CD4-positive, CD25-positive, alpha-beta regulatory T cell (primary cell): ENCODE measurements around the gene PATJ. TPM values are rescaled to one million over a fixed set of nuclear protein-coding genes. Genes with fewer than 3 reads are reported as not detected.

Source experiments
- ATAC-seq, 2 donors: fragments of 150-1000 bp; cut with Tn5 transposase; one replicate each; pipeline ENCODE4 v1.10.0; 2021; ENCODE audit warnings: low read depth in 2 of 2, moderate number of reproducible peaks in 2 of 2, moderate library complexity in 1 of 2
- DNase-seq, 3 donors: peaks; one replicate each; pipeline versions ENCODE4 v3.0.0 to v3.0.0-alpha.2; 2012 to 2022; ENCODE audit warnings: mixed read lengths in 1 of 3
- H3K27ac ChIP-seq: one replicate; pipeline ENCODE4 v1.7.0; 2013; ENCODE audit warnings: mild to moderate bottlenecking, low read length; ENCODE audit not compliant: insufficient read depth, poor library complexity, severe bottlenecking
- H3K27me3 ChIP-seq: one replicate; pipeline ENCODE4 v1.7.0; 2013; ENCODE audit warnings: low read length; ENCODE audit not compliant: control insufficient read depth, insufficient read depth
- H3K36me3 ChIP-seq: one replicate; pipeline ENCODE4 v1.7.0; 2013; ENCODE audit warnings: mild to moderate bottlenecking, low read length, moderate library complexity; ENCODE audit not compliant: control insufficient read depth, insufficient read depth
- H3K4me1 ChIP-seq: 2 replicates; pipeline ENCODE4 v1.7.0; 2013; ENCODE audit warnings: mild to moderate bottlenecking, low read length; ENCODE audit not compliant: insufficient read depth, control insufficient read depth, poor library complexity, severe bottlenecking
- H3K4me3 ChIP-seq: one replicate; pipeline ENCODE4 v1.7.0; 2013; ENCODE audit warnings: low read depth, mild to moderate bottlenecking, low read length, moderate library complexity
- H3K9me3 ChIP-seq, 2 experiments: 1 replicate in 1 of 2; 2 replicates in 1 of 2; pipeline ENCODE4 v1.7.0; 2013; ENCODE audit warnings: low read length in 2 of 2, mild to moderate bottlenecking in 1 of 2, moderate library complexity in 1 of 2; ENCODE audit not compliant: control insufficient read depth in 2 of 2
- H3K27ac Mint-ChIP-seq, 3 donors: one replicate each; pipeline ENCODE4 v1.8.0; 2020 to 2022; ENCODE audit warnings: mild to moderate bottlenecking in 3 of 3, mixed read lengths in 3 of 3, moderate library complexity in 2 of 3
- H3K27me3 Mint-ChIP-seq: one replicate; pipeline ENCODE4 v1.8.0; 2022; ENCODE audit warnings: mild to moderate bottlenecking, mixed read lengths
- H3K36me3 Mint-ChIP-seq: one replicate; pipeline ENCODE4 v1.8.0; 2020; ENCODE audit warnings: mixed read lengths
- H3K4me1 Mint-ChIP-seq, 4 donors: one replicate each; pipeline ENCODE4 v1.8.0; 2020 to 2022; ENCODE audit warnings: mixed read lengths in 4 of 4, mild to moderate bottlenecking in 1 of 4
- H3K4me3 Mint-ChIP-seq, 4 donors: one replicate each; pipeline ENCODE4 v1.8.0; 2020 to 2022; ENCODE audit warnings: mild to moderate bottlenecking in 4 of 4, mixed read lengths in 4 of 4, moderate library complexity in 3 of 4
- H3K9me3 Mint-ChIP-seq, 7 donors: one replicate each; pipeline ENCODE4 v1.8.0; 2020 to 2022; ENCODE audit warnings: mixed read lengths in 7 of 7, mild to moderate bottlenecking in 3 of 7, moderate library complexity in 2 of 7
- polyA plus RNA-seq, 4 donors: library from polyadenylated mRNA; unstranded; fragments of 300-500 nt; fragmentation: Illumina TruSeq; gene quantifications; one replicate each; pipeline ENCODE4 v1.2.3, GENCODE V29; 2021
- total RNA-seq: library from RNA; stranded (reverse); gene quantifications from one replicate; pipeline ENCODE4 v1.2.3, GENCODE V29; 2022

Gene PATJ
- total and polyA plus RNA-seq, 5 donors from 2014 or later = 8.6 to 49.2 (median 15.9) TPM

DNA sequence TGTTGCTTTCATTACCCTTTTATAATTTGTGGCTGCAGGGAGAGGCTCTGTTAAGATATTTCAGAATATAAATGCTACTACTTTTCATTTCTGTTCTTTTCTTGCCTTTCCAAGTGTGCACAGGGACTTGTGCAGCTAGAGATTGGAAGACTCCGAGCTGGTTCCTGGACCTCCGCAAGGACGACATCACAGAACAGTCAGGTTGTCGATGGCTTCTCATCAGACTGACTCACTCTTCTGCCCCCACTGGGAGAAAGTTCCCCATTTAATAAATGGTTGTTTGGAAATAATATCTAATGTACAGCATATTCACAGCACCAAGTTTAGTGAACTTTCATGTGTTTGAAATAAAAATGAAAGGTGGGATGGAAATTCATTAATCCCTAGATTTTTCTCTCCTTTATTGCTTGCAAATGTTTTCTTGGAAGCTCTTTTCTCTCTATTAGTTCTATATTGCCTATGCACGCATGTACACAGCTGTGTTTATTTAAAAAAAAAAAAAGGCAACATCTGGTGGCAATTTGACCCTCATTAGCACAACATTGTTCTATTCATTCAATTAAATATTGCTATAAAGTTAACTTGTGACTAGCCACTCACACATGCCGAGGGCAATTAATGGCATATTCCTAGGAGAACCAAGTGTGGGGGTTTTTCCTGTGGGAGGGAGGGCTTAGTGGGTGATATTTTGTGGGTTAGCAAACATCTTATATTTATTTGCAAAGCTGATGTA, 374.9 kb downstream of the PATJ start:
- peaks cover 47% of the 10 kb centered on the region for H3K36me3 Mint-ChIP-seq
- Histone ChIP-seq H3K27ac (no peak overlapping the region), H3K36me3 (peaks cover 10% of the 10 kb centered on the region), H3K27me3 (no peaks in the 10 kb centered on the region), H3K9me3 (no peaks in the 10 kb centered on the region), H3K4me3 (no peak overlapping the region), H3K4me1 (no peaks in the 10 kb centered on the region)
- ATAC-seq = no peak
- H3K27ac Mint-ChIP-seq = no peak overlapping the region
- no peaks in the 10 kb centered on the region for H3K4me1 Mint-ChIP-seq
- no peaks in the 10 kb centered on the region for H3K27me3 Mint-ChIP-seq
- H3K4me3 Mint-ChIP-seq = no peak overlapping the region
- peaks cover 0 to 1% (median 0%) of the 10 kb centered on the region in 7 donors for H3K9me3 Mint-ChIP-seq
- DNase-seq = no peak

DNA sequence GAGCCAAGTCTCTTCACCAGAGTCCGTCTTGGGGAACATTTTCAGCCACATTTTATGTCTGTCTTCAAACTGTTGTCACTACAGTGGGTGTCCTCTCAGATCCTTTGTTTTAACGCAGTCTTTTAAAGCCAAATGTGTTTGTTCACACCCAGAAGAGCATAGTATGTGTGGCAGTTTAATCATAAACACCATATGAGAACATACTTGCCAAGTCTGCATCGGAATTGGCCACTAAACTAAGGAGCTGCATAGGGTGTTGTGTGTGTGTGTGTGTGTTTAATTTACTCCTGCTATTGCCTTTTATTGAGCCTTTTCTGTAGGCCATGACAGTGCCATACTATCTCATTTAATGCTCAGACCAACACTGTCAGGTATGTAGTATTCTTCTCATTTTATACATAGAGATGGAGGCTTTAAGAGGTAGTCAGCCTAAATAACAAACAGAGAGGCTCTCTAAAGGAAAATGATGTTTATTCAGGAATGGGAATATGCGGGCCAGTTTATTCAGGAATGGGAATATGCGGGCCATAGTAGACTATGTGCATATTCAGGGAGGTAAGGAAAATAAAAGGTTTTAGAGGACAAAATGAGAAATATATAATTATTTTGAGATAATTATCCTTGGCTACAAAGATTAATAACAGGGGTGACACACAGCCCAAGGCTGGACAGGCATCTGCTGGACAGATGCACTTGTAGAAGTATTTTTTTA, 384.5 kb downstream of the PATJ start:
- Mint-ChIP-seq H3K27ac (no peak overlapping the region), H3K4me1 (no peaks in the 10 kb centered on the region), H3K9me3 (no peaks in the 10 kb centered on the region), H3K36me3 (peaks cover 24% of the 10 kb centered on the region), H3K27me3 (no peaks in the 10 kb centered on the region), H3K4me3 (no peak overlapping the region)
- Histone ChIP-seq H3K27ac (no peak overlapping the region), H3K4me1 (no peaks in the 10 kb centered on the region), H3K4me3 (no peak overlapping the region), H3K36me3 (peaks cover 9% of the 10 kb centered on the region), H3K27me3 (no peaks in the 10 kb centered on the region), H3K9me3 (no peaks in the 10 kb centered on the region)
- no peak for DNase-seq
- ATAC-seq = no peak

DNA sequence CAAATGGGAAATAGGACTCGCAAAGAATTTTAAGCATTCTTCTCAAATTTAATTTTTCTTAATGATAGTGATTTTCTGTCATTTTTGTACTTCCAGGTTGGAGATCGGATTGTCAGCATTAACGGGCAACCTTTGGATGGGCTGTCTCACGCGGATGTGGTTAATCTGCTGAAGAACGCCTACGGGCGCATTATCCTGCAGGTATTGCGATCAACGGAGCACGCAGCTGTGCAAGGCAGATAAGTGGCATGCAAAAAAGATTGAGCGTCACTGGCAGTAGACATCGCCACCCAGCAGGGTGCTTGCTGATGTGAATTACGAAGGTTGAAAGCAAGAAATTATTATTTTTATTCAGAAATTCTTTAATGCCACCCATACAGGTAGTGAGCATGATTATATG, 386.5 kb downstream of the PATJ start:
- Histone ChIP-seq H3K9me3 (no peaks in the 10 kb centered on the region), H3K4me3 (no peak overlapping the region), H3K36me3 (peaks cover 9% of the 10 kb centered on the region), H3K27ac (no peak overlapping the region), H3K27me3 (no peaks in the 10 kb centered on the region), H3K4me1 (no peaks in the 10 kb centered on the region)
- no peak overlapping the region for H3K4me3 Mint-ChIP-seq
- no peaks in the 10 kb centered on the region for H3K9me3 Mint-ChIP-seq
- H3K4me1 Mint-ChIP-seq = no peaks in the 10 kb centered on the region
- no peaks in the 10 kb centered on the region for H3K27me3 Mint-ChIP-seq
- DNase-seq (no peak), ATAC-seq (no peak)
- H3K36me3 Mint-ChIP-seq = peaks cover 24% of the 10 kb centered on the region
- no peak overlapping the region for H3K27ac Mint-ChIP-seq

DNA sequence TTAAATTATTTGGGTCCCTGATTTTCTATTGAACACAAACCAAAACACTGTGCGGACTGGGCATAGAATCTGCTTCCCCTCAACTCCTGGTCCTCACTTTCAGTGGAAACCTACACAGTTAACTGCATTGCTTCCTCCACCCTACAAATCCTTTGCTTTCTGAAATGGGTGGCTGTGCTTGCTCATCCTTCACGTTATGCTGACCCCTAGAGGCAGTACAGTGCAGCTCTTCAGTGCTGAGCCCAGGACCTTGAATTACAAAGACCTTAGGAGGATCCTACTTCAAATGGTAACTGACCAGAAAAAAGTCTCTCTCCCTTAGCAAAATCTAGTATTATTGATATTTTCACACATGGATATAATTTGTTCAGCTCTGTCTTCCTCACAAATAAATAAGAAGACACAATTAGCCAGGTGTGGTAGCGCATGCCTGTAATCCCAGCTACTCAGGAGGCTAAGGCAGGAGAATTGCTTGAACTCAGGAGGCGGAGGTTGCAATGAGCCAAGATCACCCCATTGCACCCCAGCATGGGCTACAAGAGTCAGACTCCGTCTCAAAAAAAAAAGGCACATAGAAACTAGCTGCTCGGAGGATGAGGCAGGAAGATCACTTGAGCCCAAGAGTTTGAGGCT, 388.9 kb downstream of the PATJ start:
- ATAC-seq = peak in 1 of 2 donors; percentile 50
- no peaks in the 10 kb centered on the region for H3K9me3 Mint-ChIP-seq
- no peak overlapping the region for H3K4me3 Mint-ChIP-seq
- Histone ChIP-seq H3K27ac (no peak overlapping the region), H3K9me3 (no peaks in the 10 kb centered on the region), H3K4me1 (no peaks in the 10 kb centered on the region), H3K4me3 (no peak overlapping the region), H3K36me3 (peaks cover 9% of the 10 kb centered on the region), H3K27me3 (no peaks in the 10 kb centered on the region)
- peak in 1 of 3 donors; percentile 68 for DNase-seq
- H3K27me3 Mint-ChIP-seq = no peaks in the 10 kb centered on the region
- peaks cover 23% of the 10 kb centered on the region for H3K36me3 Mint-ChIP-seq
- H3K4me1 Mint-ChIP-seq = no peaks in the 10 kb centered on the region
- H3K27ac Mint-ChIP-seq = no peak overlapping the region

DNA sequence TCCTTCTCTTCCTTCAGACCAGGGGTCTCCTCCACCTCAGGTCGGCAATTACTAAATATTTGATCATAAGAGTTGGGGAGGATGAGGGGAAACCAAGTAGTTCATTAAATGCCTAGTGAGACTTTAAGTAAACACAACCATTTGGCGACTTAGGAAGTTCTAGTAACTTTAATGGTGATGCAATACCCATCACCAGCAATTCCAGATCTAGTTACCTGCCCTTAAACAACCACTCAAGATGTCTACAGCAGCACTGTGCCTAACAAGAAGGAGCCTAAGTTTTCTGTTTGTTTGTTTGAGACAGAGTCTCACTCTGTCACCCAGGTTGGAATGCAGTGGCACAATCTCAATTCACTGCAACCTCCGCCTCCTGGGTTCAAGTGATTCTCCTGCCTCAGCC, 395.7 kb downstream of the PATJ start:
- no peak overlapping the region for H3K4me3 Mint-ChIP-seq
- H3K36me3 ChIP-seq = no peaks in the 10 kb centered on the region
- no peak for ATAC-seq
- H3K9me3 Mint-ChIP-seq = no peaks in the 10 kb centered on the region
- no peaks in the 10 kb centered on the region for H3K27me3 Mint-ChIP-seq
- H3K4me1 Mint-ChIP-seq = peaks cover 0 to 6% (median 2%) of the 10 kb centered on the region in 4 donors
- no peak overlapping the region for H3K4me3 ChIP-seq
- no peak overlapping the region for H3K27ac Mint-ChIP-seq
- H3K27ac ChIP-seq = no peak overlapping the region
- H3K9me3 ChIP-seq = no peaks in the 10 kb centered on the region
- peaks cover 7% of the 10 kb centered on the region for H3K36me3 Mint-ChIP-seq
- DNase-seq = no peak
- H3K4me1 ChIP-seq = no peaks in the 10 kb centered on the region
- H3K27me3 ChIP-seq = no peaks in the 10 kb centered on the region

DNA sequence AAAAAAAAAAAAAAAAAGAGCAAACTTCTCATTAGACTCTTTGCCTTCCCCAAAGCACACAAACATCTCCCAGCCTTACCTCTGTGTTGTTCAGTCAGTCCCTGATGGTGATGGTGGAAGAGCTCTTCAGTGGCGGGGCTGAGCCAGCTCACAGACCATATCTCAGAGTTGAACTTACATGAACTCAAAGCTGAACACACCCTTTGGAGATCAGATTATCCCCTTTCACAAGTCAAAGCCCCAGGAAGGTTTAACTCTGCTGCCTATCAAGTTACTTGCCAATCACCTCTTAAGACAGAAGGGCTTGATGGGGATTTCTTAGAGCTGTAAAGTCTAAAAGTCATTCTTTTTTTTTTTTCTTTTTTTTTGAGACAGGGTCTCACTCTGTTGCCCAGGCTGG, 397.1 kb downstream of the PATJ start:
- no peaks in the 10 kb centered on the region for H3K4me1 ChIP-seq
- Mint-ChIP-seq H3K36me3 (peaks cover 7% of the 10 kb centered on the region), H3K27ac (peak overlapping the region in 1 of 3 donors; percentile 67), H3K27me3 (no peaks in the 10 kb centered on the region), H3K4me3 (no peak overlapping the region), H3K9me3 (no peaks in the 10 kb centered on the region), H3K4me1 (peaks cover 0 to 8% (median 3%) of the 10 kb centered on the region in 4 donors)
- H3K4me3 ChIP-seq = no peak overlapping the region
- H3K27me3 ChIP-seq = no peaks in the 10 kb centered on the region
- H3K27ac ChIP-seq = no peak overlapping the region
- no peaks in the 10 kb centered on the region for H3K9me3 ChIP-seq
- no peak for ATAC-seq
- no peak for DNase-seq
- H3K36me3 ChIP-seq = no peaks in the 10 kb centered on the region

DNA sequence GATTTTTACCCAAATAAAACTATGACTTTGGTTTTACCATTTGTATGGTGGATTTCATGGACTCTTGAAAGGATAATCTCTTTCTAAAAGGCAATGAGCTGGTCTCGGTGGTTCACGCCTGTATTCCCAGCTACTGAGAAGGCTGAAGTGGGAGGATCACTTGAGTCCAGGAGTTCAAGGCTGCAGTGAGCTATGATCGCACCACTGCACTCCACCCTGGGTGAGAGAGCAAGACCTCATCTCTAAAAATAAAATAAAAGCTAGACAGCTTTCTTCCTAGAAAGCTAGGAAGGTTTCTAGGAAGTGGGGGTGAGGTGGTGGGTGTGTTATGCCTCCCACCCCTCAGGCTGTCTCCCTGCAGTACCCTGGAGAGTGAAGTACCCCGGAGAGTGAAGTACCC, 398.4 kb downstream of the PATJ start:
- H3K27ac ChIP-seq = no peak overlapping the region
- H3K27me3 Mint-ChIP-seq = no peaks in the 10 kb centered on the region
- no peak overlapping the region for H3K4me3 ChIP-seq
- no peaks in the 10 kb centered on the region for H3K4me1 ChIP-seq
- peaks cover 11% of the 10 kb centered on the region for H3K36me3 Mint-ChIP-seq
- no peaks in the 10 kb centered on the region for H3K36me3 ChIP-seq
- H3K9me3 Mint-ChIP-seq = no peaks in the 10 kb centered on the region
- H3K9me3 ChIP-seq = no peaks in the 10 kb centered on the region
- no peak overlapping the region for H3K4me3 Mint-ChIP-seq
- DNase-seq = no peak
- H3K27me3 ChIP-seq = no peaks in the 10 kb centered on the region
- H3K4me1 Mint-ChIP-seq = peaks cover 0 to 8% (median 3%) of the 10 kb centered on the region in 4 donors
- H3K27ac Mint-ChIP-seq = no peak overlapping the region
- no peak for ATAC-seq
